ENCODE results near the gene CLASP1. TPM values are rescaled to one million over a fixed set of nuclear protein-coding genes. Genes with fewer than 3 reads are reported as not detected.
"Not testable (repeated sequence)": the region's sequence is repeated elsewhere in the genome, so short reads cannot be mapped to it uniquely, and the experiment has no call there.

CLASP1 gene
- total RNA-seq, 1 donor from 2014 or later, result 163 TPM

- Mint-ChIP-seq H3K4me3 (ENCODE audit: unreplicated experiment) (no peak overlapping the region), H3K36me3 (ENCODE audit: unreplicated experiment) (no peaks in the 10 kb centered on the region), H3K4me1 (ENCODE audit: low read depth, unreplicated experiment) (no peaks in the 10 kb centered on the region), H3K27me3 (ENCODE audit: unreplicated experiment) (no peaks in the 10 kb centered on the region), H3K9me3 (ENCODE audit: unreplicated experiment) (no peaks in the 10 kb centered on the region), H3K27ac (ENCODE audit: unreplicated experiment) (no peak overlapping the region)
- DNase-seq, result no peak
- no peak for TF ChIP-seq CTCF (IDR thresholded peaks at IDR 0.05; ENCODE audit: partially characterized antibody, unreplicated experiment)
Observed at GRCh38 chr2:121303531-121304263, 345.6 kb downstream of the CLASP1 start.

- not testable (repeated sequence) for H3K27me3 Mint-ChIP-seq (ENCODE audit: unreplicated experiment); H3K4me3 Mint-ChIP-seq (ENCODE audit: unreplicated experiment); H3K27ac Mint-ChIP-seq (ENCODE audit: unreplicated experiment); DNase-seq; H3K9me3 Mint-ChIP-seq (ENCODE audit: unreplicated experiment); H3K4me1 Mint-ChIP-seq (ENCODE audit: low read depth, unreplicated experiment); H3K36me3 Mint-ChIP-seq (ENCODE audit: unreplicated experiment)
Observed at GRCh38 chr2:121301190-121301589, 348.1 kb downstream of the CLASP1 start.

- Mint-ChIP-seq H3K9me3 (ENCODE audit: unreplicated experiment) (no peaks in the 10 kb centered on the region), H3K36me3 (ENCODE audit: unreplicated experiment) (no peaks in the 10 kb centered on the region), H3K4me3 (ENCODE audit: unreplicated experiment) (no peak overlapping the region), H3K4me1 (ENCODE audit: low read depth, unreplicated experiment) (no peaks in the 10 kb centered on the region), H3K27ac (ENCODE audit: unreplicated experiment) (no peak overlapping the region), H3K27me3 (ENCODE audit: unreplicated experiment) (no peaks in the 10 kb centered on the region)
- DNase-seq, result no peak
- no peak for TF ChIP-seq CTCF (IDR thresholded peaks at IDR 0.05; ENCODE audit: partially characterized antibody, unreplicated experiment)
Observed at GRCh38 chr2:121298476-121298875, 350.8 kb downstream of the CLASP1 start.

GRCh38 chr2:121297866-121298265, 351.4 kb downstream of the CLASP1 start:
- not testable (repeated sequence) for H3K4me1 Mint-ChIP-seq (ENCODE audit: low read depth, unreplicated experiment); H3K27me3 Mint-ChIP-seq (ENCODE audit: unreplicated experiment); H3K27ac Mint-ChIP-seq (ENCODE audit: unreplicated experiment); H3K4me3 Mint-ChIP-seq (ENCODE audit: unreplicated experiment); H3K9me3 Mint-ChIP-seq (ENCODE audit: unreplicated experiment); H3K36me3 Mint-ChIP-seq (ENCODE audit: unreplicated experiment); DNase-seq

GRCh38 chr2:121297217-121297830, 351.9 kb downstream of the CLASP1 start:
- peak; percentile 60 for DNase-seq
- TF ChIP-seq CTCF (IDR thresholded peaks at IDR 0.05; ENCODE audit: partially characterized antibody, unreplicated experiment), result peak; percentile 67
- Mint-ChIP-seq H3K4me1 (ENCODE audit: low read depth, unreplicated experiment) (no peaks in the 10 kb centered on the region), H3K4me3 (ENCODE audit: unreplicated experiment) (no peak overlapping the region), H3K9me3 (ENCODE audit: unreplicated experiment) (no peaks in the 10 kb centered on the region), H3K36me3 (ENCODE audit: unreplicated experiment) (no peaks in the 10 kb centered on the region), H3K27me3 (ENCODE audit: unreplicated experiment) (no peaks in the 10 kb centered on the region), H3K27ac (ENCODE audit: unreplicated experiment) (no peak overlapping the region)

Measured in glutamatergic neuron (in vitro differentiated cells).